ENCODE results near the gene ZC3H6. TPM values are rescaled to one million over a fixed set of nuclear protein-coding genes. Genes with fewer than 3 reads are reported as not detected.
"Not testable (repeated sequence)": the region's sequence is repeated elsewhere in the genome, so short reads cannot be mapped to it uniquely, and the experiment has no call there.

The ZC3H6 gene
- total RNA-seq, 2 experiments from 2014 or later, result 13.5 to 14.7 TPM

DNA sequence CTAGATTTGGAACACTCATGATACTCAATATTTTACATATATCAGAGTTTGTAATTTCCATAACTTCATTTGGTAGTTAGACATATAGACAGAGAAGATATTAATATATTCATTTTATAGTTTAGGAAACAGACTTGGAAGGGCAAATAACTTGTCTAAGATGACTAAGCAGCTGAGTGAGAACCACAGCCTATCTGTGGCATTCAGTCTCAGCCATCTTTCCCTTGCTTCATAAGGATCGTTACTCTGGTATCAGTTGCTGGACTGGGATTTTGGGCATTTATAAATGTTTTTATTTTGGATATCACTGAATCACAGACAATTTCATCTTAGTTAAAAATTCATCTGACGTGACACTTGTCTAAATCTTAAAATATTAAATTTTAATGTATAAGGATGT lies 8.1 kb downstream of the ZC3H6 start:
- H3K4me1 Mint-ChIP-seq; H3K27ac Mint-ChIP-seq; H3K9me3 Mint-ChIP-seq; POLR2A ChIA-PET; H3K36me3 Mint-ChIP-seq (ENCODE audit: low read depth); DNase-seq; H3K4me3 Mint-ChIP-seq; H3K27me3 Mint-ChIP-seq; CTCF ChIA-PET: not testable (repeated sequence)

DNA sequence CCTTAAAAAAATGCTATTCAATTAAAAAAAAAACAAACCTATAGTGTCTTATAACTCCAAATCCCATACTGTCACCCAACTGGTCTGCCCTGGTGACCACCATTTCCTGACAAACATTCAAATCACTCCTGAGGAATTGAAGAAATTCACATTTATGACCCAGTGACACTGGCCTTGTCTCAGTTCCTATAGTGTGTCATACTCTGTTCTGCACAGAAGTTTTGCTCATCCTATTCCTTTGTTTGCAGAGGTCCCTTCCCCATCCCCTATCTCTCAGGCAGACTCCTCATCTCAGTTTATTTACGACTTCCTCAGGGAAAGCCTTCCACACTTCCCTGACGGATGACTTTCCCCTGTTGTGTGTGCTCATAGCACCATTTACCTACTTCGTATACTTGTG lies 14.7 kb downstream of the ZC3H6 start:
- ChIA-PET CTCF (no interaction called here), POLR2A (no interaction called here)
- no peaks in the 10 kb centered on the region for H3K36me3 Mint-ChIP-seq (ENCODE audit: low read depth)
- DNase-seq, result no peak
- no peak overlapping the region for H3K4me3 Mint-ChIP-seq
- no peaks in the 10 kb centered on the region for H3K27me3 Mint-ChIP-seq
- no peak overlapping the region for H3K27ac Mint-ChIP-seq
- H3K9me3 Mint-ChIP-seq, result no peaks in the 10 kb centered on the region
- H3K4me1 Mint-ChIP-seq, result no peaks in the 10 kb centered on the region

DNA sequence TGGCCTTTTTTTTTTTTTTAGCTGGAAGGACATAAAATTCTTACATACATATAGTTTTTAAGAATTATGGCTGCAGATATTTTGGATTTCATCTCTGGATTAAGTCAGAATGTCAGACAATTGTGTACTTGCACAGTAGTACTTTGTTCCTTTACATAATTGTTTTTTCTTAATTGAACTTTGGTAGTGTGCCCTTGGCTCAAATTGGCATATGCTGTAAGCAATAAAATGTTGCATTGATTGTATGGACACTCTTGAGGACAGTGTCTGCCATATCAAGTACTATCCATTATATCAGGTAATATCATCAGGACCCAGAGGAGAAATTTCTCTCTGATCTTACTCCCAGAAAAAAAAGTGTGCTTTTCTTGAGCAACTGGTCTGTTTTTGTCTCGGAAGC lies 15.3 kb downstream of the ZC3H6 start:
- Mint-ChIP-seq H3K27me3 (no peaks in the 10 kb centered on the region), H3K27ac (no peak overlapping the region), H3K36me3 (ENCODE audit: low read depth) (no peaks in the 10 kb centered on the region), H3K4me3 (no peak overlapping the region), H3K9me3 (no peaks in the 10 kb centered on the region), H3K4me1 (no peaks in the 10 kb centered on the region)
- POLR2A ChIA-PET, result interaction anchor here (0.9 kb wide), 1 partner anchor 16 kb away, joined by 3 read pairs; no protein-coding TSS in a partner anchor
- DNase-seq, result no peak
- CTCF ChIA-PET, result interaction anchor here (1.3 kb wide), 2 partner anchors 13 to 31 kb away, joined by 3 read pairs; no protein-coding TSS in a partner anchor

DNA sequence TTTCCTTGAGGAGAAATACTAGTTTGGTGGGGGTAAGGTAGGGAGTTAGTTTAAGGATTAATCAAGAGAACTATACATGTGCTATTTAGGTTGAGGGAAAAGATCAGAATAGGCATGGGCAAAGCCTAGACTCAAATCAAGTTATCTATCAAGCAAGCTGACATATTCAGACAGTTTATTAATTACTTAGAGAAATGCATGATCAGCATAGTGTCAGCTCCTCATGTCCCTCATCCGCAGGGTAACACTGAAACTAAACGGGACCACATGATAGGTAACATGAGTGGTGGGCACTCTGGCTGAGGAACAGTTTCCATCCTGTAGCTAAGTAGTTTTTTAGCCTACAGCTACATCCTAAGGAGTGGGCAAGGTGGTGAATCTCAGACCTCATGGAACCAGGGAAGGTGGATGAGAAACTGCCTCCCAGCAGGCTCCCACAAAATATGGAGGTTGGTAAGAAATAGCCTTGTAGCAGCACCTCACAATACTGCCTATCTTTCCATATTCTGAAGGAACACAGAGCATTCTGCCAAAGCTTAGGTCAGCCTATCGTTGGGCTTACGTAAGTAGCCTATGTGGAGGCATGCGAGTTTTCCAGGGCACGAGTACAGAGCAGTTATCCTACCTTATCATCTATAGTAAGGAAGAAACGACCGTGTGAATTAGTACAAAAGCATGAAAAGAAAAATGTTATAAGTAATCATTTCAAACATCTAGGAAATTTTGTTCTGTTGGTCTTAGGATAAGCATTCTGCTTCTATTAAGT lies 18.4 kb downstream of the ZC3H6 start:
- no peaks in the 10 kb centered on the region for H3K36me3 Mint-ChIP-seq (ENCODE audit: low read depth)
- H3K4me3 Mint-ChIP-seq, result no peak overlapping the region
- CTCF ChIA-PET, result no interaction called here
- H3K9me3 Mint-ChIP-seq, result no peaks in the 10 kb centered on the region
- H3K4me1 Mint-ChIP-seq, result no peaks in the 10 kb centered on the region
- no peak overlapping the region for H3K27ac Mint-ChIP-seq
- H3K27me3 Mint-ChIP-seq, result no peaks in the 10 kb centered on the region
- no peak for DNase-seq
- POLR2A ChIA-PET, result no interaction called here

DNA sequence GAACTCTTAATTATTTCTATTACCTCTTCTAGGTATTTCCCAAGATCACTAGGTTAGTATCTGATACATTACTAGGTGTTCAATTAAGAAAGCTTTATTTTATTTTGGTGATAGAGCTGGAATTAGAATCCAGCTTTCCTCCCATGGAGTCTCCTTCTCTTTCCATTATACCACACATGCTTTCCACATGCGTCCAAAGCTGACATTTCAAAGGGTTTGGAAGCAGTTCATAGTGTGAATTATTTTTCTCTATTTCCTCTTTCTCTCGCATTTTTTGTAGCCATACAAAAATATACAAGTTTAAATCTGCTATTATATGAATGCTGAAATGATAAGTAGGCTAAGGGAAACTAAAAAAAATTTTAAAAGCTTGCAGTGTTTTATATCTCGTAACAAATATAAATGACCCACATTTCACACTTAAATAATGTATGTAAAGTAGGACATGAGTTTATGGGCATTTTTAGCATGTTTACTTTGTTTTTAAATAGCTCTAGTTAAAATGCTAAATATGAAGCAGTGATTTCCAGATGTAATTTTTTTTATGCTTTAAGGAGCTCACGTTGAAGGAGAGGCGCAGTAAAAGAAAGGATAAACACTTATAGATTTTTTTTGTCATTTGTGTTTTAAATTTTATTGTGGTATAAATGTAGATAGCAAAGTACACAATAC lies 20.1 kb downstream of the ZC3H6 start:
- DNase-seq, result no peak
- CTCF ChIA-PET, result interaction anchor here (0.6 to 0.9 kb wide), 2 partner anchors 36 to 176 kb away, joined by 3 to 4 read pairs; no protein-coding TSS in a partner anchor
- Mint-ChIP-seq H3K4me1 (no peaks in the 10 kb centered on the region), H3K9me3 (no peaks in the 10 kb centered on the region), H3K4me3 (no peak overlapping the region), H3K27ac (no peak overlapping the region), H3K36me3 (ENCODE audit: low read depth) (peaks cover 3% of the 10 kb centered on the region), H3K27me3 (no peaks in the 10 kb centered on the region)
- POLR2A ChIA-PET, result no interaction called here

DNA sequence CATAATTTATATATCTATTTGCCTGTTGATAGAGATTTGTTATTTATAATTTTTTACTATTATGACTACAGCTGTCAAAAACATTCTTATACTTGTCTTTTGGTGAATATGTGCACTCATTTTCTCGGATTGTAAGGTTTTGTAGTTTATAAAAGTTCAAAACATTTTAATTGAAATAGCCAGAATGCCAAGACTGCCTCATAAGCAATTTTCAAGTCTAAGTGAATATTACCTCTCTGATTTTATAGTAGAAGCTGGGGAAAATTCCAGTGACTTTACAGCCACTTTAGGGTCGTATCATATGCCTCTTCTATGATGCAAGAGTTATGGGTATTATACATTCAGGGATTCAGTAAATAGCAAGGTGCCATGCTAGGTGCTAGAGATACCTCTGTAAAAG lies 21.0 kb downstream of the ZC3H6 start:
- Mint-ChIP-seq H3K27me3 (no peaks in the 10 kb centered on the region), H3K27ac (no peak overlapping the region), H3K4me3 (no peak overlapping the region), H3K4me1 (no peaks in the 10 kb centered on the region), H3K9me3 (no peaks in the 10 kb centered on the region), H3K36me3 (ENCODE audit: low read depth) (peaks cover 3% of the 10 kb centered on the region)
- DNase-seq, result no peak
- ChIA-PET CTCF (no interaction called here), POLR2A (no interaction called here)

DNA sequence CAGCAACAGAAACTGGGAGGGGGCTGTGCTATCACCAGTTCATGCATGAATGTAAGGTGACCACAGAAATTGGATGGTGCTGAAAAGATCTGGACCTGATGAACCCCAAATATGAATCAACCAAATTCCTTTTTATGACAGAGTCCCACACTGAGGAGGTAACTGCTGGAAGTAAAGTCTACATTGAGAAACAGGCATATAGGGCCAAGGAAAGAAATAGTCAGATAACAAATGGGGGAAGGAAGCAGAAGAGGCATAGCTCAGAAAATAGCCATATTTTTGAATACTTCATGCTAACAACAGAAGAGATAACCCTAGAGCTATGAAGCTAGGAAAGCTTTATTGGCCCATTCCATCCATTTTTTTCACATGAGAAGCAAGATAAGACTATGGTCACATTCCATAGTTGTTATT lies 25.8 kb downstream of the ZC3H6 start:
- DNase-seq, result no peak
- no peak overlapping the region for H3K27ac Mint-ChIP-seq
- CTCF ChIA-PET, result no interaction called here
- peaks cover 3% of the 10 kb centered on the region for H3K4me1 Mint-ChIP-seq
- no peak overlapping the region for H3K4me3 Mint-ChIP-seq
- H3K9me3 Mint-ChIP-seq, result no peaks in the 10 kb centered on the region
- POLR2A ChIA-PET, result no interaction called here
- H3K27me3 Mint-ChIP-seq, result no peaks in the 10 kb centered on the region
- peaks cover 15% of the 10 kb centered on the region for H3K36me3 Mint-ChIP-seq (ENCODE audit: low read depth)

DNA sequence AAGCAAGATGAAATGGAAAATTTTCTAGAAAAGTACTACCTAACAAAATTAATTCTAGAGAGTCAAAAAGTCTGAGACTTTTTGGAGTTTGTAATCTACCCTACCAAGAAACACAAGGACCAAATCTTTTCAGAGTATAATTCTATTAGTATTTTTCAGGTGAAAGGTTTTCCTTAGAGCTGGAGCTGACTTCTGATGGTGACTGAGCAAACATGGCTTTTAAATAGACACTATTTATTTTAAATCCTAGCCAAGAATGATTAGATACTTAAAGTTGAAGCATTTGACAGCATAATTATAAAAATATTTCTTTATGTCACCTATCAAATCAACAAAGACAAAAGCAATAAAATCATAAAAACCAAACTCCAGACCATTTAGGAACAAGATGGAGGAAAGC lies 26.6 kb downstream of the ZC3H6 start:
- Mint-ChIP-seq H3K4me1 (peaks cover 3% of the 10 kb centered on the region), H3K9me3 (no peaks in the 10 kb centered on the region), H3K4me3 (no peak overlapping the region), H3K36me3 (ENCODE audit: low read depth) (peaks cover 15% of the 10 kb centered on the region), H3K27me3 (no peaks in the 10 kb centered on the region), H3K27ac (no peak overlapping the region)
- ChIA-PET CTCF (no interaction called here), POLR2A (no interaction called here)
- DNase-seq, result no peak

DNA sequence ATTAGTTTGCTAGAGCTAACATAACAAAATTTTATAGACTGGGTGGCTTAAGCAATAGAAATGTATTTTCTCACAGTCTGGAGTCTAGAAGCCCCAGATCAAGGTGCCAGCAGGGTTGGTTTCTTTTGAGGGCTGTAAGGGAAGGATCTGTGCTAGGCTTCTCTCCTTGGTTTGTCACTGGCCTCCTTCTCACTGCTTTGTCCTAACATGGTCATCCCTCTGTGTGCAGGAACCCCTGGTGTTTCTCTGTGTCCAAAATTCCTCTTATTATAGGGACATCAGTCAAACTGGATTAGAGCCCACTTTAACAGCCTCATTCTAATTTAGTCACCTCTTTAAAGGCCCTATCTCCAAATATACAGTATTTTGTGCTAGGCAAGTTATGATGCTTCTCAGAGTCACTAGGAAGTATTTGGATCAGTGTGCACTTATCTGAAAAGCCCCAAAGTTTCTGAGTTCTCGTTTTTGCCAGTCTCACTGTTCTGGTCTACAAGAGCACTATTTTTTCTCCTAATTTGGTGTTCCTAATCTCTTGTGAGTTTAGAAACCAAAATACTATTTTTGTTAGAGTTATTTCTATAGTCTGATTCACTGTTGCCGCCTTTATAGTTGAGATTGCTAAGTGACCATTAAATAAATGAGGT lies 29.0 kb downstream of the ZC3H6 start:
- no peak for DNase-seq

DNA sequence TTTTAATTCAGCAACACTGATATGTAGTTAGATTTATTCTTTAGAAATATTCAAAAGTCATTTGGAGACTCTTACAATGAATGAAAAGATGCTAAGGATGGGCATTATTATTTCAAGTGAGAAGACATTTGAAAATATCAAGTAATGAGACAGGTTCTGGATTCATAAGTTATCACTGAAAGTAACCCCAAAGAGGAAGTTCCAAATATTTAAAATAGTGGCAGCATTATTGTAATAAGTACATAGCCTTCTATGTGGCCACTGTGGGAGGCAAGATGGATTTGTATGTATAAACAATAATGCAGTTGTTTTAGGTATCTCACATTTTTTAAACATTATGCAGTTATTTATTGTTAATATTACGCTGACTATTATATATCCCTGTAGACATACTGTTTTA lies 29.7 kb downstream of the ZC3H6 start:
- Mint-ChIP-seq H3K27me3 (no peaks in the 10 kb centered on the region), H3K4me3 (no peak overlapping the region), H3K27ac (no peak overlapping the region), H3K4me1 (peaks cover 3% of the 10 kb centered on the region), H3K9me3 (no peaks in the 10 kb centered on the region), H3K36me3 (ENCODE audit: low read depth) (peaks cover 12% of the 10 kb centered on the region)
- CTCF ChIA-PET, result no interaction called here
- DNase-seq, result no peak
- POLR2A ChIA-PET, result no interaction called here

More for the DNA sequence above, 29.0 kb downstream of the ZC3H6 start:
- peaks cover 3% of the 10 kb centered on the region for H3K4me1 Mint-ChIP-seq
- POLR2A ChIA-PET, result no interaction called here
- CTCF ChIA-PET, result no interaction called here
- no peak overlapping the region for H3K4me3 Mint-ChIP-seq
- H3K9me3 Mint-ChIP-seq, result no peaks in the 10 kb centered on the region
- no peak overlapping the region for H3K27ac Mint-ChIP-seq
- peaks cover 15% of the 10 kb centered on the region for H3K36me3 Mint-ChIP-seq (ENCODE audit: low read depth)
- no peaks in the 10 kb centered on the region for H3K27me3 Mint-ChIP-seq

DNA sequence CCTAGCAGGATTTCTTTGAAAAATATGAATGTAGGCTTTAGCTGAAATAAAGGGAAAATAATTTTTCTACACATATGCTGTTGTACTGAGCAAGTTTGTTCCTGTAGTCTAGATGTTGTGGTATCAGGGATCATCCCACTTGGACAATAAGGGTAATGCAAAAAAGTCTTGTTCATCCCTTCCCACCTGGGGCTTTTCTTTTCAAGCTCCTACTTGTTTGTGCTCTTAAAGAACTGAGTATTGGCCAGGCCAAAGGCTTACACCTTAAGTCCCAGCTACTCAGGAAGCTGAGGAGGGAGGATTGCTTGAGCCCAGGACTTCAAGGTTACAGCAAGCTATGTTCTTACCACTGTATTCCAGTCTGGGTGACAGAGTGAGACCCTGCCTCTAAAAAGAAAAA lies 35.5 kb downstream of the ZC3H6 start:
- no peaks in the 10 kb centered on the region for H3K36me3 Mint-ChIP-seq (ENCODE audit: low read depth)
- no peak overlapping the region for H3K27ac Mint-ChIP-seq
- ChIA-PET POLR2A (no interaction called here), CTCF (no interaction called here)
- H3K27me3 Mint-ChIP-seq, result no peaks in the 10 kb centered on the region
- DNase-seq, result no peak
- H3K9me3 Mint-ChIP-seq, result no peaks in the 10 kb centered on the region
- H3K4me3 Mint-ChIP-seq, result no peak overlapping the region
- H3K4me1 Mint-ChIP-seq, result no peaks in the 10 kb centered on the region

DNA sequence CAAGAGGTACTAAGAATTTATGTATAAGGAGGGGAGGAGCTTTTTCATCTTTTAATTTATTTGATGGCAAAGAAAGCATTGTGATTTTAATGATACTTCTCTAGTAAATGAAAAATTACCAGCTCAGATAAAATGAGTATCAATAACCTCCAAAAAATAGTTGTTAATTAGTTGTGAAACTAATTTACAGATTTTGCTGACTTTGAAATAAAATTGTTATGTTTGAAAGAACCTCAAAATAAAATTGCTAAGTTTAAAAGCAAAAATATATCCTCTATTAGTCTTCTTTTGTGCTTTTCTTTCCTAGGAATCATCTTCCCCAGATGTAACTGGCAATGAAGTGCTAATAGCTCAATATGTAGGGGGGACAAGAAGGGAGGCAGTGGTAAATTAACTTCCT lies 36.5 kb downstream of the ZC3H6 start:
- H3K9me3 Mint-ChIP-seq, result no peaks in the 10 kb centered on the region
- H3K36me3 Mint-ChIP-seq (ENCODE audit: low read depth), result no peaks in the 10 kb centered on the region
- H3K4me3 Mint-ChIP-seq, result no peak overlapping the region
- POLR2A ChIA-PET, result no interaction called here
- DNase-seq, result no peak
- CTCF ChIA-PET, result no interaction called here
- H3K27me3 Mint-ChIP-seq, result no peaks in the 10 kb centered on the region
- no peaks in the 10 kb centered on the region for H3K4me1 Mint-ChIP-seq
- H3K27ac Mint-ChIP-seq, result no peak overlapping the region

DNA sequence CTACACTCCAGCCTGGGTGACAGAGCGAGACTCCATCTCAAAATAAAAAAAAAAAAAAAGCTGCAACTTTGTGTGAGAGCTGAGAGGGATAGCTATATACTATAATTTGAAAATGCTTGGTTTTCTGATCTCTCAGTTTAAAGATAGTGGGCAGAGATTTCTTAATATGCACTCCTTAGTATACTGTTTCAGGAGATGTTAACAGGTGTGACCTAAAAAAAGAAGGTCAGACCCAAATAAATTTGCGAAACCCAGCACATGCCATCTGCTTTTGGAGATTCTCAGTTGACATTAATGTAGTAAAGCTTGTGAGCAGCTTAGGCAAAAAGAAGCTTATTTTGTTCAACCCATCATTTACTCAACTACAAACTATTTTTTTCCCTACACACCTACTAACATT lies 37.4 kb downstream of the ZC3H6 start:
- DNase-seq, result no peak
- H3K4me1 Mint-ChIP-seq, result no peaks in the 10 kb centered on the region
- H3K27me3 Mint-ChIP-seq, result no peaks in the 10 kb centered on the region
- H3K36me3 Mint-ChIP-seq (ENCODE audit: low read depth), result no peaks in the 10 kb centered on the region
- no peak overlapping the region for H3K27ac Mint-ChIP-seq
- ChIA-PET POLR2A (no interaction called here), CTCF (no interaction called here)
- H3K4me3 Mint-ChIP-seq, result no peak overlapping the region
- H3K9me3 Mint-ChIP-seq, result no peaks in the 10 kb centered on the region

DNA sequence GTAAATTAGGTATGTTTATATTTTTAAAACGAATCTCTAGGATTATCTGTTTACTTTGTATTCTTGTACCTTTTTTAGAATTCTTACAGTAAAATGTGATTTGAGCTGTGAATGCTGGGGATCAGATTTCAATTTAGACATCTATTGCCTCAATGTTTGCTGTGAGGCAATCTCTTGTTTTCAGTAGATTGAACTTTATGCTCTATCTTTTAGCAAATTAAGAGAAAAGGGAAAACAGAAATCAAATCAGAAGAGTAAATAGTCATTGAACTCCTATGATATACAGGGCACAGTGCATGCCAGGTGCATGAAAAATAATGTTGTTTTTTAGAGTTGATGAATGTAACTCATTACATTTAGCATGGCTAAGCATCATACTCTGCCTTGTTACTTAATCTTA lies 39.5 kb downstream of the ZC3H6 start:
- POLR2A ChIA-PET, result no interaction called here
- DNase-seq, result no peak
- Mint-ChIP-seq H3K4me3 (no peak overlapping the region), H3K27ac (no peak overlapping the region), H3K36me3 (ENCODE audit: low read depth) (no peaks in the 10 kb centered on the region), H3K27me3 (no peaks in the 10 kb centered on the region), H3K9me3 (no peaks in the 10 kb centered on the region), H3K4me1 (no peaks in the 10 kb centered on the region)
- CTCF ChIA-PET, result no interaction called here
